TTC549 (cell line): Measurements from ENCODE around the gene ZNF45.
A peak's percentile ranks its signal among the peaks of the same experiment; 100 is the strongest.
"Not testable (repeated sequence)": the region's sequence is repeated elsewhere in the genome, so short reads cannot be mapped to it uniquely, and the experiment has no call there.

Source experiments
- FAIRE-seq: peaks from 2 replicates; lab custom pipeline; 2012; peaks lifted over from hg19 to GRCh38; lab: Jason Lieb, UNC

ZNF45 gene

DNA sequence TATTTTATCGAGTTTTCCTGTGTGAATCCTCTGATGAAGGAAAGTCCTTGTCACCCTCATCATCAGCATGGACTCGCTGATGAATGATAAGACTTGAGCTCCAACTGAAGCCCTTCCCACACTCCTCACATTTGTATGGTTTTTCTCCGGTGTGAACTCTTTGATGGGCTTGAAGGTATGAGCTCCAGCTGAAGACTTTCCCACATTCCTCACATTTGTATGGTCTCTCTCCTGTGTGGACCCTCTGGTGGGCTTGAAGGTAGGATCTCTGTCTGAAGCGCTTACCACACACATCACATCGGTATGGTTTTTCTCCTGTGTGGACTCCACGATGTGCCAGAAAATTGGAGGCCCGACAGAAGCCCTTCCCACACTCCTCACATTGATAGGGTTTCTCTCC, 21.7 kb downstream of the ZNF45 start:
- no peak for FAIRE-seq

GRCh38 chr19:43910884-43911283, 24.2 kb downstream of the ZNF45 start:
- FAIRE-seq, result no peak

DNA sequence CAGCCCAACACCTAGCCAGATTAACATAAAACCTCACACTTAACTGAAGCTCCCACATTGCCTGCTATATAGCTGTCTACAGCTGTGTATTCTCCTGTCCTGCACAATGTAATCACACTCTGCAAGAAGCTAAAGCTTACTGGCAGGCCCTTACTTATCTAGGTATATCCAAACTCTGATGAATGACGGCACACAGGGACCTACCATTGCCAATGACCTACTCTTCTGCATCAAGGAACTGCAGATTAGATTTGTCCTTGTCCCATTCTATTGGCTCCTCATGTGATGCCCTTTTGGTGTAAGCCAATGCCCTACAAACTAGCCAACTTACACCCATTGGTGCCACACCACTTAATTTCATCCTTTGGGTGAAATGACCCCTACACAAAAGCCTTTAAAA, 26.4 kb downstream of the ZNF45 start:
- FAIRE-seq, result no peak

DNA sequence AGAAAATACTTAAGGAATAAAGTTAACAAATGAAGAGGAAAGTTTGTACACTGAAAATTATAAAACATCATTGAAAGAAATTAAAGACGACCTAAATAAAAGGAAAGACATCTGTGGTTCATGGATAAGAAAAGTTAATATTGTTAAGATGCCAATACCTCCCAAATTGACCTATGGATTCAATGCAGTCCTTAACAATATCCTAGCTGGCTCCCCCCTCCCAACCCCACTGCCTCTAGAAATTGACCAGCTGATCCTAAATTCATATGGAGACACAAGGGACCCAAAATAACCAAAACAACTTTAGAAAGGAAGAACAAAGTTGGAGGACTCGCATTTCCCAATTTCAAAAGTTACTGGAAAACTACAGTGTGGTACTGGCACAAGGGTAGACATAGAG, 28.3 kb downstream of the ZNF45 start:
- no peak for FAIRE-seq

GRCh38 chr19:43905897-43906296, 29.2 kb downstream of the ZNF45 start:
- FAIRE-seq, result no peak

DNA sequence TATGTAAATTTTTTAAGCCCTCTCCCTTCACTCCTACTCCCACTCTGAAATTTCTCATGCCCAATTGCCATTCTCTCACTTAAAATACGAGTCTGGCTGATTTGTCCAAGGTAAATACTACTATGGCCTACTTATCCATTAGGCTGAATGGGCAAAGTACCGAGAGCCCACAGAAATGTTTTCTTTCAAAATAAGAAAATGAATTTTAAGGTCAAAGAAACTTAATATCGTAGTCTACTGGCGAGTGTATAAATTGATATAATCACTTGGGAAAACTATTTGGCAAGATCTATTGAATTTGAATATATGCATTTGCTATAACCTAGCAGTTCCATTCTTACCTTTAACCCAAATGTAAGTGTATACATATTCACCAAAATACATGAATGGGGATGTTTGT, 32.7 kb downstream of the ZNF45 start:
- FAIRE-seq, result no peak

DNA sequence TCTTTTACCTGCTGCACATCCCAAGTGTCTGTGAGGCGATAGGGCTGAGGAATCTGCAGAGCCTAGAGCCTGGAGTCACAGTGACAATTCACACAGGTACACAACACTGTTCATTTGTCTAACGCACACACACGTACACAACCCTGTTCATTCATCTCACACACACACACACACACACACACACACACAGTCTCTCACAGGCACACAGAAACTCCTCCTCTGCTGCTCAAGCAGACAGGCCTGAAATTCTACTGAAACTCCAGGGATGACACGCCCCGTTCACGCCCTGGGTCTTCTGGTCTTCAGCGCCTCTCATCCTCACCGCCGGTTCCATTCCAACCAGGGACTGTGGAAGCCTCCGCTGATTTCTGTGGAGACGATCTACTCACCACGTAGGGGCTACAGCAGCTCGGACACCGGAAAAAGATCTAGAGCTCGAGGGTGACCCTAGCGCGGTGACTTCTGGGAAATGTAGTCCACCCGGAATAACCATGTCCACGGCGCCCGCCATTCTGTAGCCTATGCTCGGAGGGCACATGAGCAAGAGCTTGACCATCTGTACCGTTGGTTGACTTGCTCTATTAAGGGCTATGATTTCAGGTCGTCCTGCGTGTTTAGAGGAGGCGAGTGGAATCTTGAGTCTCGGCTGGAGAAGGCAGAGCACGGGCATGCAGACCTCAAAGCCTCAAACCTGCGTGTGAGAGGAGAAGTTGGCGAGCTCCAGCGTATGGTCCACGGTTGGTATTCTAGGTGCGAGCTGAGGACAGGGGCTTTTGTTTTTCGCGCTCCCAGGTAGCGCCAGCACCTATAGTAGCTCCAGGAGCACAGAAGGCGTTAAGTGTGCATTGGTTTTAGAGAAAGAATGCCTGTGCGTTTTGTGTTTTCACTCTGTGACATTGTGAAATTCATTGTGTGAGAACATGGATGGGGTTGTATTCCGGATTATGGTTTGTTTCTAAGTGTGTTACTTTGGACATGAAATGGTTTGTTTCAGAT, 33.4 kb downstream of the ZNF45 start:
- peak; percentile 45 for FAIRE-seq

GRCh38 chr19:43895727-43896308, 39.3 kb downstream of the ZNF45 start:
- no peak for FAIRE-seq

DNA sequence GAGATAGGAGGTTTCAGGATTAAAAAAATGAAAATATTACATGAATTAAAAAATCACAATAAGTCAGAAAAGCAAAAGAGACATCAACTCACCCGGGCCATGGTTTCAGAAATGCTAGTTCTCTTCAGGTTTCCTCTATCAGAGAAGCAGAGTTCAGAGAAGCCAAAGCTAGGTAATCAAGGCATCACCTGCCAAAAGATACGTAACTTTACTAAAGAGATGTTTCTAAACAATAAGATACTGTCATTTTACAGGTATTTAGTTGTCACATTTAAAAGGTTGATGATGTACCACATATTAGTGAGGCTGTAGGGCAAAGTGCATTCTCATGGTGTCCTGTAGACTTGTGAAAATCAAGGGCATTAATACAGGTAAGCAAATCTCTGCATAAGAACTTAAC, 51.2 kb downstream of the ZNF45 start, which contains the start of gene ZNF404:
Gene ZNF404, minus strand, starts transcription at position 101 of the 400 bp plus-strand sequence.
- FAIRE-seq, result no peak

GRCh38 chr19:43880483-43880882, 54.6 kb downstream of the ZNF45 start:
- FAIRE-seq, result no peak

DNA sequence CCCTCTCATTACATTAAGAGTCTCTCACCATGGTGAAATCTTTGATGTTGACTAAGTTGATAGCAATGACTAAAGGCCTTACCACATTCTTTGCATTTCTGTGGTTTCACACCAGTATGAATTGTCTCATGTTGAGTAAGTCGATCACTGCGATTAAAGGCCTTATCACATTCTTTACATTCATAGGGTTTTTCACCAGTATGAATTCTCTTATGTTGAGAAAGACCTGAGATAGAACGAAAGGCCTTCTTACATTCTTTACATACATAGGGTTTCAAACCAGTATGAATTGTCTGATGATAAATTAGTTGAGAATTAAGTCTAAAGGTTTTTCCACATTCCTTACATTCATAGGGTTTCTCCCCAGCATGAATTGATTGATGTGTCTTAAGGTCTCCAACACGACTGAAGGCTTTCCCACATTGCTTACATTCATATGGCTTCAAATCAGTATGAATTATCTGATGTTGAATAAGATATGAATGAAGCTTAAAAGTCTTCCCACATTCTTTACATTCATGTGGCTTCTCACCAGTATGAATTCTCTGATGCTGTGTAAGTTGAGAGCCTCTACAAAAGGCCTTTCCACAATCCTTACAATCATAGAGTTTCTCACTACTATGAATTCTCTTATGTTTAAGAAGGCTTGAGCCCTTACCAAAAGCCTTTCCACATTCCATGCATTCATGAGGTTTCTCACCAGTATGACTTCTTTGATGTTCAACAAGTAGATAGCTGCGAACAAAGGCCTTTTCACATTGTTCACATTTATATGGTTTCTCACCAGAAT, 62.3 kb downstream of the ZNF45 start:
- FAIRE-seq, result no peak

- FAIRE-seq, result not testable (repeated sequence)
Observed at GRCh38 chr19:43866923-43867322, 68.2 kb downstream of the ZNF45 start.
